Pancreas (tissue), 10 donors: ENCODE results near the gene LSM12. TPM values are rescaled to one million over a fixed set of nuclear protein-coding genes. Genes with fewer than 3 reads are reported as not detected.
"Not testable (repeated sequence)": the region's sequence is repeated elsewhere in the genome, so short reads cannot be mapped to it uniquely, and the experiment has no call there.

Experiments used
- ATAC-seq, 4 donors: fragments of 200-7000 bp; cut with Tn5 transposase; one replicate each; pipeline versions ENCODE4 v1.8.0 to v1.9.1; 2020; ENCODE audit warnings: mild to moderate bottlenecking in 4 of 4, moderate library complexity in 4 of 4
- DNase-seq, 6 donors: peaks; one replicate each; pipeline ENCODE4 v3.0.0-alpha.2; 2020
- FAIRE-seq: peaks from 2 replicates; lab custom pipeline; 2012; peaks lifted over from hg19 to GRCh38; lab: Jason Lieb, UNC
- H3K27ac ChIP-seq, 4 donors: fragments of 200-600 bp; sonication (generic); 1 replicate in 3 of 4; 2 replicates in 1 of 4; pipeline versions ENCODE4 v1.5.0 to v1.8.0; 2020
- H3K27me3 ChIP-seq, 4 donors: fragments of 200-600 bp; one replicate each; pipeline ENCODE4 v1.8.0; 2021
- H3K36me3 ChIP-seq, 3 donors: fragments of 200-600 bp; sonication (generic) in 1 of 3; one replicate each; pipeline versions ENCODE4 v1.5.0 to v1.8.0; 2020 to 2021
- H3K4me1 ChIP-seq, 3 donors: fragments of 200-600 bp; one replicate each; pipeline ENCODE4 v1.8.0; 2021
- H3K4me3 ChIP-seq, 4 donors: fragments of 200-600 bp; sonication (generic) in 2 of 4; one replicate each; pipeline versions ENCODE4 v1.5.0 to v1.8.0; 2020 to 2021
- H3K9me3 ChIP-seq, 4 donors: fragments of 200-600 bp; one replicate each; pipeline ENCODE4 v1.8.0; 2021
- CTCF ChIP-seq, 4 donors: fragments of 200-600 bp; sonication (generic) in 3 of 4; IDR thresholded peaks; one replicate each; pipeline versions ENCODE4 v1.5.0 to v1.8.0; 2021; ENCODE audit warnings: antibody characterized with exemption in 4 of 4
- WGBS, 2 donors: extraction: QIAGEN DNeasy Blood & Tissue Kit; methylation state at CpG; one replicate each; pipeline ENCODE4 v1.1.7; 2013; 5-methylcytosine and 5-hydroxymethylcytosine counted together
- intact Hi-C, 3 donors: fragments of 100-400 bp; cut with DNase I; formaldehyde crosslinking; loops; one replicate each; pipeline versions ENCODE4 v1.11.1 to v1.14.2; 2022
- polyA plus RNA-seq, 2 donors: library from polyadenylated mRNA; stranded (reverse); fragments of 200-250 nt; gene quantifications; one replicate each; pipeline ENCODE4 v1.2.3, GENCODE V29; 2013
- total RNA-seq, 6 donors: library from RNA; stranded (reverse); fragmentation: NEBNext Ultra II Directional in 4 of 6; extraction: Animal tissue kit (Norgen Biotek cat#: 25700) in 4 of 6; gene quantifications; one replicate each; pipeline versions ENCODE4 v1.2.1 to v1.2.4, GENCODE V29; 2021 to 2023
- donor health status: healthy with polysubstance abuse.
- donor health status: DM: no; HTN: no; CAD: no; lungs with moderate emphysema.
- donor health status: DM: no; HTN: no; CAD: no.
- donor health status: control.
- donor health status: control.
- donor health status: Bipolar disorder and iron deficiency.
- donor health status: DM: yes; HTN: yes; CAD: no.
- donor health status: DM: no; HTN: no; CAD: no.
- donor health status: DM: no; HTN: no; CAD: no.
- donor health status: DM: yes; HTN: yes; CAD: no.

The LSM12 gene
- total and polyA plus RNA-seq, 8 donors = 14.5 to 29.6 (median 23.6) TPM

GRCh38 chr17:44037471-44037870 is 29.0 kb downstream of the LSM12 start:
- no peak for FAIRE-seq
- no peak for ATAC-seq
- TF ChIP-seq CTCF (IDR thresholded peaks at IDR 0.05) = no peak
- intact Hi-C loops = no loop called here
- WGBS, 2 donors = 92 to 93% methylated on average over 2 of the region's 2 CpGs
- H3K4me3 ChIP-seq = no peak overlapping the region
- peaks cover 0 to 6% (median 0%) of the 10 kb centered on the region in 3 donors for H3K4me1 ChIP-seq
- H3K27ac ChIP-seq = no peak overlapping the region
- H3K27me3 ChIP-seq = no peaks in the 10 kb centered on the region
- H3K9me3 ChIP-seq = no peaks in the 10 kb centered on the region
- peaks cover 4 to 17% (median 5%) of the 10 kb centered on the region in 3 donors for H3K36me3 ChIP-seq
- no peak for DNase-seq

GRCh38 chr17:44034688-44035087 is 31.8 kb downstream of the LSM12 start:
- H3K27ac ChIP-seq, DNase-seq, H3K4me1 ChIP-seq, H3K4me3 ChIP-seq, H3K9me3 ChIP-seq, ATAC-seq, H3K27me3 ChIP-seq, intact Hi-C loops, FAIRE-seq: not testable (repeated sequence)
- H3K36me3 ChIP-seq = peaks cover 4 to 24% (median 5%) of the 10 kb centered on the region in 3 donors
- WGBS, 2 donors = no CpG with 5 or more reads among the region's 3 CpGs

- DNase-seq (no peak), ATAC-seq (no peak), FAIRE-seq (no peak)
- Histone ChIP-seq H3K36me3 (peaks cover 4 to 24% (median 5%) of the 10 kb centered on the region in 3 donors), H3K9me3 (no peaks in the 10 kb centered on the region), H3K4me1 (no peaks in the 10 kb centered on the region), H3K4me3 (no peak overlapping the region), H3K27ac (no peak overlapping the region), H3K27me3 (no peaks in the 10 kb centered on the region)
- no peak for TF ChIP-seq CTCF (IDR thresholded peaks at IDR 0.05)
- intact Hi-C loops = no loop called here
- 65 to 69% methylated on average over 3 of the region's 3 CpGs for WGBS, 2 donors
These were observed 32.5 kb downstream of the LSM12 start for GRCh38 chr17:44033861-44034408.

- no peak for FAIRE-seq
- peaks cover 0 to 8% (median 0%) of the 10 kb centered on the region in 3 donors for H3K36me3 ChIP-seq
- H3K27me3 ChIP-seq = no peaks in the 10 kb centered on the region
- 88 to 91% methylated on average over 3 of the region's 3 CpGs for WGBS, 2 donors
- no peak overlapping the region for H3K27ac ChIP-seq
- no peak for DNase-seq
- TF ChIP-seq CTCF (IDR thresholded peaks at IDR 0.05) = no peak
- no peaks in the 10 kb centered on the region for H3K9me3 ChIP-seq
- intact Hi-C loops = no loop called here
- no peaks in the 10 kb centered on the region for H3K4me1 ChIP-seq
- no peak for ATAC-seq
- H3K4me3 ChIP-seq = no peak overlapping the region
These were observed 36.0 kb downstream of the LSM12 start for GRCh38 chr17:44030482-44030881.

- intact Hi-C loops = no loop called here
- Histone ChIP-seq H3K4me3 (no peak overlapping the region), H3K36me3 (peaks cover 0 to 8% (median 0%) of the 10 kb centered on the region in 3 donors), H3K9me3 (no peaks in the 10 kb centered on the region), H3K27me3 (no peaks in the 10 kb centered on the region), H3K27ac (no peak overlapping the region), H3K4me1 (no peaks in the 10 kb centered on the region)
- DNase-seq = no peak
- ATAC-seq = no peak
- 87 to 92% methylated on average over 5 of the region's 5 CpGs for WGBS, 2 donors
- no peak for FAIRE-seq
- TF ChIP-seq CTCF (IDR thresholded peaks at IDR 0.05) = no peak
These were observed 36.7 kb downstream of the LSM12 start for GRCh38 chr17:44029736-44030135.
